GM20000 (cell line): Measurements from ENCODE around the gene TMX1.

ENCODE experiments used
- DNase-seq: peaks from one replicate; pipeline ENCODE4 v3.0.0; 2012; ENCODE audit warnings: low spot score
- CTCF ChIP-seq: IDR thresholded peaks from 2 replicates; pipeline ENCODE4 v1.5.1; 2012; ENCODE audit warnings: mild to moderate bottlenecking, control low read depth; ENCODE audit errors: extremely low read depth, missing control alignments

TMX1 gene

GRCh38 chr14:51304941-51305340 lies 64.9 kb downstream of the TMX1 start:
- no peak for DNase-seq
- no peak for TF ChIP-seq CTCF

- no peak for TF ChIP-seq CTCF
- DNase-seq: no peak
These were observed 65.7 kb downstream of the TMX1 start for GRCh38 chr14:51305751-51306150.
